HG02884 (cell line): Measurements from ENCODE around the gene PFAS.
"Not testable (repeated sequence)": the region's sequence is repeated elsewhere in the genome, so short reads cannot be mapped to it uniquely, and the experiment has no call there.

Experiments used
- ATAC-seq: cut with Tn5 transposase; IDR thresholded peaks from one replicate; pipeline ENCODE4 v1.9.1; 2021; ENCODE audit warnings: mild to moderate bottlenecking, moderate library complexity; ENCODE audit not compliant: unreplicated experiment

The PFAS gene

DNA sequence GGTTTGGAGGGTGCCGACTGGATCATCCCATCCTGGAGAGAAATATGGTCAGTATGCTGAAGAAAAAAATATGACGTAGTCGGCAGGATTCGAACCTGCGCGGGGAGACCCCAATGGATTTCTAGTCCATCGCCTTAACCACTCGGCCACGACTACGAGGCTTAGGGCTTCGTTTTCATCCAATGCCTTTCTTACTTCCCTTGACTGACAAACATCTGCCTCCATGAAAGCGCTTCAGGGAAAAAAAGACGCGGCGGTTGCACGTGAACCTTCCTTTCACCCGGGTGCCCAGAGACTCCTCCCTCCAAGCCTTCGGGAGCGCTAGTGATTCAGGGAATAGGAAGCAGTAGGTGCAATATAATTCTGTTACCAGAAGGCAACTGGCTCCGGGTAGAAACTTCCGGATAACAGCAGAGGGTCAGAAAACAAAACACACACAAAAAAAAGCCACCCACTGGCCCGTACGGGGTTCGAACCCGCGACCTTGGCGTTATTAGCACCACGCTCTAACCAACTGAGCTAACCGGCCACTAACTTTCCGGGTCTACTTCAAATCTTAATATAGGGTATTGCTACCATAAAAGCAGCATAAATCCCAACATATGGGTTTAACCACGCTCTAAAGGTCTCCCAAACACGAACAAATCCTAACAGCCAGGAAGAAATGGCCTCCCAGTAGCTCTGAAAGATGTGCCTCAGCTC is 22.4 kb upstream of the PFAS start:
- no peak for ATAC-seq

DNA sequence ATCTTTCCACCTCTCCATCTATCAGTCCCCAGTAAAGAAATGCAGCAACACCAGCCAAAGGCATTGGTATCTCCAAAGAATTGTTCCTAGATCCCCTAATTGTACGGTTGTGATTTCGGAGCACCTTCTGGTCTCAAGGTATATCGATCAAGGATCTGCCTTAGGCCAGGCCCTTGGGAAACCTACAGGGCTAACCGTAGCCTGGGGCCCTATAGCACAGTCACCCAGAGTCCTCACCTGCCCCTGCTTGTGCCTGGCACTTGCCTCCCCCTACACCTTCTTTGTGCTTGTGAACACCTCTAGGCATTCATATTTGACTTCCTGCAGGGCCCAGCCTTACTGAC is 21.9 kb upstream of the PFAS start:
- no peak for ATAC-seq

DNA sequence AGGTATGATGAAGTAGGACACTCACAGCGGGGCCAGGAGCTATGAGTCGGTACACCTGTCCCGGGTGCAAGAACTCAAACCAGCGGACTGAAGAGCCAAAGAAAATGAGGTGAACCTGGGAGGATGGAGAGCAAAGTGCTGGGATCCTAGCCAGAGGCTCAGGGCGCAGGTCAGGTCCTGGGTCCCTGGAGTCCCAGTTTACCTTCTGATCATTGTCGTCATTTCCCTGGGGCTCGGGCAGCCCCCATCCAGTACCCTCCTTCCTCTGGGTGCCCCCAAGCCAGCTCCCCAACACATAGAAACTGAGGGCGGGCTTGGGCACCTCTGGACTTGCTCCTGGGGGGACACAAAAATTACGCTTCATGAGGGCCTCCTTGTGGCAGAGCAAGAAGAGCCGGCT is 17.4 kb upstream of the PFAS start:
- ATAC-seq = no peak

DNA sequence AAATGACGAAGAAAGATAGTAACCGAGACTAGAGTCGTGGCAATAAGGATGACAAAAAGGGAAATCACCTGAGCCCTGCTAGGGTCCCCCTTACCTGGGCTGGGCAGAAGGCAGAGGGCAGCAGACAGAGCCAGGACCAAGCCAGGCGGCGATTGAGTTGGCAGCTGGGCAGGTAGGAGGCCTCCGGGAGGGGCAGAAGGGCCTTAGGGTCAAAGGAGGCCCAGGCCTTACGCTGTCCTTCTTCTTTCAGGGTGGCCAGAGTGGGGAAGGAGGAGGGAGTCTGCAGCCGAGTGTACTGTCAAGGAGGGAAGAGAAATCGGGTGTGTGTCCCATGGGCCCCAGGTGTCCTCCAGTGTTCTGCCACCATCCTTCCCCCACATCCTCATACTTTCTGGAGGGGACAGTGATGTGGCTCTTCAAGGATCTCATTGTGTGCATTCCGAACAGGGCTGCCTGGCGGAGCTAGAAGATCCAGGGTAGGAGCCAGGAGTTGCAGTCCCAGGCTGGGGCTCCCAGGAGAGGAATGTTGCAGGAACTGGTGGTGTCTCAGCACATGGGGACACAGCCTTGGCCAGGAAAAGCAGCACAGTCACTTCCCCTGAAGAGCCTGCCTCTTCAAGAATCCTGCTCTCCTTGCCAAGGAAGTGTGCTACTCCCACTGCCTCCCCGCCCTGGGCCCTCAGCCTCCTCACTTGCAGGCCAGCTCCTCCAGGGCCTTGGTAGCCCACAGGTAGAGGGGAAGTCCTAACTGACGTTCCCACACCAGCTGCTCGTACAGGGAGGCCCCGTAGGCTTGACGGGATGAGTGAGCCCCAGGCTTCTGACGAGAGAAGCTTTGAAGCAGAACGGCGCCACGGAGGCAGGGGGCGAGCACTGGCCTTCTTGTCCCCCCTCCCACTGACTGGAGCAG is 14.5 kb upstream of the PFAS start:
- ATAC-seq = no peak

DNA sequence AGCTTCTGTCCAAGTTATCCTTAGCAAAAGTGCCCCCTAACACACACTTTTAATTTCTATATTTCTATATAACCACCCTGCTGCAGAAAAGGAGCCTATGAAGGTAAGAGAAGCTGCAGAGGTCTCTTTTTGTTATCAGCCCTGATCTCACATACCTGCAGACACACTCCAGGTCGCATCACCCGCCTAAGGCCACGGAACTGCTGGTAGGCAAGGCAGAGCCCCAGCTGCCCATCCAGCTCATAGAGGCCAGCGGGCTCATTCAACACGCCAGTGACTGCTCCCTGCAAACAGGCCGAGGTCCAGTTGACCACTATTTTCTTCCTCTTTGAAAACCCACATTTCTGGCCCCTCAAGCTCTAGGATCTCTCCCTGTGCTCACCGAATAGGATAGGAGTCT is 13.4 kb upstream of the PFAS start:
- no peak for ATAC-seq

DNA sequence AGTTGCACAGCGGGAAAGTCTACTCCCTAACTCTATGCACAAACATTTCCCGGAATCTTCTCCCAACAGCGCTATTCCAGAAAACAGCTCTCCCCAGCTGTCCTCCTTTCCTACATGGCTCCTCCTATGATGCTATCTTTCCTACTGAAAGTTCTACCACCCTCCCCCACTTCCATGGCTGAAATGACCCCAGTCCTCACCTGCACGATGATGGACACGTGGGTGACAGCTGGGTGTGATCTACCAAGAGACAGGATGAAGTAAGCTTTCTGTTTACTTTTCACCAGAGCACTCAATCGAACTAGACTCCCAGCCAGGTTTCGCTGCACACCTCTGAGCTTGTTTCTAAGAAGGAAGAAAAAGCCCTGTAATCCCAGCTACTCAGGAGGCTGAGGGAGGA is 11.9 kb upstream of the PFAS start:
- ATAC-seq = no peak

DNA sequence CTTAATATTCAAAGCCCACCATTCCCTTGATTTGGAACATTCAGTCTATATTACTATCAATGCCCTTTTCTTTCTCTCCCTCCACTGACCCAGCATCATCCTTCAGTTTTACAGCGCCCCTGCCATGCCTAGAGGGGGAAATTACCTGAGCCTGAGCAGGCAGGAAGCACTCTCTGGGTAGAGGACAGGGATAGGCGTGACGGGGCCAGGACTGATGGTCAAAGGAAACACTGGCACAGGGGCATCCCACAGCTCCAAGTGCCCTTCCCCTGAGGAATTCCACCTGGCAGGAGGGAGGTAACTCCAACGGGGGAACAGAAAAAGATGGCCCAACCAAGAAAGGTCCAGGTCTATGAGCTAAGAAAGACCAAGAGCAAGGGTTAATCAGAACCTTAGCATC is 11.2 kb upstream of the PFAS start:
- no peak for ATAC-seq

DNA sequence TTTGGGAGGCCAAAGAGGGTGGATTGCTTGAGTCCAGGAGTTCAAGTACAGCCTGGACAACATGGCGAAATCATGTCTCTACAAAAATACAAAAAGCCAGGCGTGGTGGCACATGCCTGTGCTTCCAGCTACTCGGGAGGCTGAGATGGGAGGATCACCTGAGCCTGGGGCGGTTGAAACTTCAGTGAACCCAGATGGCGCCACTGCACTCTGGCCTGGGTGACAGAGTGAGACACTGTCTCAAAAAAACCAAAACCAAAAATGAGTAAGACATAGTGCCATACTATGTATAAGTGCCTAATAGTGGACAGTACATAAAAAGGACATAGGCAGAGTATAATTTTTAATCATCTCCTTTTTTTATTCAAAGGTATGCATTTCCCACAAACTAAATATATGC is 5.3 kb upstream of the PFAS start:
- no peak for ATAC-seq

DNA sequence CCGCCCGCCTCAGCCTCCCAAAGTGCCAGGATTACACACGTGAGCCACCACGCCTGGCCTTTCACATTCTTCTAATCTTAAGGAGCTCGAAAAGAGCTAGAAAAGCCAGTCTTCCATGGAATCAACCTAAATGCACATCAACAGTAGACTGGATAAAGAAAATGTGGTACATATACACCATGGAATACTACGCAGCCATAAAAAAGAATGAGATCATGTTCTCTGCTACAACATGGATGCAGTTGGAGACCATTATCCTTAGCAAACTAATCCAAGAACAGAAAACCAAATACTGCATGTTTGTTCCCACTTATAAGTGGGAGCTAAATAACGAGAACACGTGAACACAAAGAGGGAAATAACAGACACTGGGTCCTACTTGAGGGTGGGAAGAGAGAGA is 4.3 kb upstream of the PFAS start:
- no peak for ATAC-seq

DNA sequence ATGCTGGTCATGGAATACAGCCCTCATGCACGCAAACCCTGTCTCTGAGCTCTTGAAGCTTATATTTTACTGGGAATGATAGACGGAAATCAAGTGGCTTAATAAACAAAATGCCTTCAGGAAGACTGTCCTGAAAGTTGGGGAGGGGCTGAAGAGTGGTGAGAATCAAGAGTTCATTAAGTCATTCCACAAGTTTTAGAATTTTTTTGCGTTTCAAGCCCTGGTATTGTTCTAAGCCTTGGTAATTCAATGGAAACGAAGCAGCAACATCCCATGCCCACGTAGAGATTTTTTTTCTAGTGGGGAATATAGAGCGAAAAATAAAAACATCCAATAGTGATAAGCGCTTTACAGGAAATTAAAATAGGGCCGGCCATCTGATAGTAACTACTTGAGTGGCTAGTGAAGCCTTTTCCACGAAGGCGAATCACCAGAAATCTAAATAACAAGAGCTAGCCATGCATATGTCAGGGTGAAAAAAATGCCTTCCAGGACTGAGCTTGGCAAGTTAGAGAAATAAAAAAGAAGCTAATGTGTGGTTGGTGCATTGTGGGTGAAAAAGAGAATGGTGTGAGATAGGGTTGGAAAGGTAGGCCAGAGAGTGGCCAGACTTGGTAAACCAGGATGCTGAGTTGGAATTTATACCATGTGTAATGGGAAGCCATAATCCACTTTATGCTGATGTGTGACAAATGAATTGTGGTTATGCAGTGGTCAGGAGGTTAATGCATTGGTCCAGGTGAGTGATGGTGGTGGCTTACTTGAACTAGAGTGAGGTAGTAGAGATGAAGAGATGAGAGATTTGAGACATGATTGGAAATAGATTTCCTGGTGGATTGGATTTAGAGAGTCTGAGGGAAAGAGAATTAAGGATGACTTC is 772 bp downstream of the PFAS start:
- no peak for ATAC-seq

DNA sequence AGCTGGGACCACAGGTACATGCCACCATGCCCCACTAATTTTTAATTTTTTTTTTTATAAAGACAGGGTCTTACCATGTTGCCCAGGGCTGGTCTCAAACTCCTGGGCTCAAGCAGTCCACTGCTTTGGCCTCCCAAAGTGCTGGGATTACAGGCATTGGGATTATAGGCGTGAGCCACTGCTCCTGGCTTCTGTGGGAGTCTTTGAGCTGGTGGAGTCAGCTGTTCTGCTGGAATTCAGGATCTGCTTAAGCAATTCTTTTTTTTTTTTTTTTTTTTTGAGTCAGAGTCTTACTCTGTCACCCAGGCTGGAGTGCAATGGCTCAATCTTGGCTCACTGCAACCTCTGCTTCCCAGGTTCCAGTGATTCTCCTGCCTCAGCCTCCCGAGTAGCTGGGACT is 2.3 kb downstream of the PFAS start:
- ATAC-seq = not testable (repeated sequence)

DNA sequence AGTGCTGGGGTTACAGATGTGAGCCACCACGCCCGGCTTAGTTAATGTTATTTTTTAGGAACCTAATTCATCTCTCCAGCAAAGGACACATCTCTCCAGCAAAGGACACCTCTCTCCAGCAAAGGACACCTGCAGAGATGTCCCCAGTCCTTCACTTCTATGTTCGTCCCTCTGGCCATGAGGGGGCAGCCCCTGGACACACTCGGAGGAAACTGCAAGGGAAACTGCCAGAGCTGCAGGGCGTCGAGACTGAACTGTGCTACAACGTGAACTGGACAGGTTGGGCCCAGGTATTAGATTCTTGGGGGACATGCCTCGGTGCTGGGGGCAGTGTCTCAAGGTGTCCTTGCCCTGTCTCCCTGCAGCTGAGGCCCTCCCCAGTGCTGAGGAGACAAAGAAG is 4.7 kb downstream of the PFAS start:
- no peak for ATAC-seq

DNA sequence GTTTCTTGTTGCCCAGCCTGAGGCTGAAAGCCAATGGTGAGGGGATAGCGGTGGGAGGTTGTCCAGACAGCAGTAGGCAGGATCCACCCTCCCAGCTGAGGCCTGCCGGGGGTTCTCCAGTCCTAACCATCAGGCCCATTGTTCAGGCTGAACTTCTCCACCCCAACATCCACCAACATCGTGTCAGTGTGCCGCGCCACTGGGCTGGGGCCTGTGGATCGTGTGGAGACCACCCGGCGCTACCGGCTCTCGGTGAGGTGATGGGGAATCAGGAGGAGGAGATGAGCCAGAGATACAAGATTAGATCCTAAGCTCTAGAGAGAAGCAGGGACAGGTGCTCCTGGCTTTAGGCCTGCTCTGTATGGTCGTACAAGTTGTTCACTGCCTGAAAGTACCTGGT is 5.8 kb downstream of the PFAS start:
- ATAC-seq = no peak

DNA sequence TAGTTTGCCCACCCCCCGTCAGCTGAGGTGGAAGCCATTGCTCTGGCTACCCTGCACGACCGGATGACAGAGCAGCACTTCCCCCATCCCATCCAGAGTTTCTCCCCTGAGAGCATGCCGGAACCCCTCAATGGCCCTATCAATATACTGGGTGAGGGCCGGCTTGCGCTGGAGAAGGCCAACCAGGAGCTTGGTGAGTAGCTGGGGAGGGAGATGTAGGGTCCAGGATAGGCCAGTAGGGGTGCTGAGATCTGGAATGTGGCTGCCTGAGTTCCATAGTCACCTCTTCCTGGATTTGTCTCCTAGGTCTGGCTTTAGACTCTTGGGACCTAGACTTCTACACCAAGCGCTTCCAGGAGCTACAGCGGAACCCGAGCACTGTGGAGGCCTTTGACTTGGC is 6.4 kb downstream of the PFAS start:
- ATAC-seq = no peak

DNA sequence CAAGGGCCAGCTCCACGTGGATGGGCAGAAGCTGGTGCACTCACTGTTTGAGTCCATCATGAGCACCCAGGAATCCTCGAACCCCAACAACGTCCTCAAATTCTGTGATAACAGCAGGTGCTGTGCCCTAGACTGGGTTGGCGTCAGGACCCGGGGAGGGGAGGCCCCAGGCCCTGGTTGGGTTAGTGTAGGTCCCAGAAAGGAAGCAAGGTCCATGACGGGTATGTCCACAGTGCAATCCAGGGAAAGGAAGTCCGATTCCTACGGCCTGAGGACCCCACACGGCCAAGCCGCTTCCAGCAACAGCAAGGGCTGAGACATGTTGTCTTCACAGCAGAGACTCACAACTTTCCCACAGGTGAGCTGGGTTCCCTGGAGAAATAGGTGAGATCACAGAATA is 7.2 kb downstream of the PFAS start:
- ATAC-seq = no peak

DNA sequence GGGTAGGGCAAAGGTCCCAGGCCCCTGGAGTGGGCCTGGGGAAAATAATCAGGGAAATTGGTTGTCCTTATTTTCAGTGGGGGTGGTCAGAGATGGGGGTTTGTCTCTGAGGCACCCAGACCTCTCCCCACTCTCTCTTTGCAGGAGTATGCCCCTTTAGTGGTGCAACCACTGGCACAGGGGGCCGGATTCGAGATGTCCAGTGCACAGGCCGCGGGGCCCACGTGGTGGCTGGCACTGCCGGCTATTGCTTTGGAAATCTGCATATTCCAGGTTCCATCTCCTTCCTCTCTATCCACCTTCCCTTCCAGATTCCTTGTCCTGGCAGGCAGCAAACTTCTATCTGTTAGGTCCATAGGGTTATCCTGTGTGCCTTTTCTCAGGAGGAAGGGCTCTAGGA is 7.6 kb downstream of the PFAS start:
- no peak for ATAC-seq

DNA sequence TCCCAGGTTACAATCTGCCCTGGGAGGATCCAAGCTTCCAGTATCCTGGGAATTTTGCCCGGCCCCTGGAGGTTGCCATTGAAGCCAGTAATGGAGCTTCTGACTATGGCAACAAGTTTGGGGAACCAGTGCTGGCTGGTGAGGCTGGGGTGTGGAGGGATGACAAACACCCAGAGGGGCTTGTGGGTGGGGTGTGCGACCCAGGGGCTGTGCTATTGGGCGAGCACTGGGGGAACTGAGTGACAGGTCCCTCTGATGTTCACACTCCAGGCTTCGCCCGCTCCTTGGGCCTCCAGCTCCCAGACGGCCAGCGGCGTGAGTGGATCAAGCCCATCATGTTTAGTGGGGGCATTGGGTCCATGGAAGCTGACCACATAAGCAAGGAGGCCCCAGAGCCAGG is 8.7 kb downstream of the PFAS start:
- no peak for ATAC-seq

DNA sequence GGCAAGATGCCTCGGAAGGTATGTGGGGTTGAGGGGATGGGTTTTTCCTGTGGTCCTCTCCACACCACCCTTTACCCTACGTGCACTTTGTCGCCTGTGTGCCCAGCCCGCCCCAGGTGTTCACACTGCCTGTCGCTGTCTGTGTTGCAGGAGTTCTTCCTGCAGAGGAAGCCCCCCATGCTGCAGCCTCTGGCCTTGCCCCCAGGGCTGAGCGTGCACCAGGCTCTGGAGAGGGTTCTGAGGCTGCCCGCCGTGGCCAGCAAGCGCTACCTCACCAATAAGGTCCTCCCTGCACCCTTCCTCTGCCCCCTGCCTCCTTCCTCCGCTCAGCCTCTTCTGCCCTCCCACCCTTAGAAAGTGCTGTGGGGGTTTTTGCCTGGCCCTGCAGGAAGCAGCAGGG is 15.2 kb downstream of the PFAS start:
- ATAC-seq = no peak

DNA sequence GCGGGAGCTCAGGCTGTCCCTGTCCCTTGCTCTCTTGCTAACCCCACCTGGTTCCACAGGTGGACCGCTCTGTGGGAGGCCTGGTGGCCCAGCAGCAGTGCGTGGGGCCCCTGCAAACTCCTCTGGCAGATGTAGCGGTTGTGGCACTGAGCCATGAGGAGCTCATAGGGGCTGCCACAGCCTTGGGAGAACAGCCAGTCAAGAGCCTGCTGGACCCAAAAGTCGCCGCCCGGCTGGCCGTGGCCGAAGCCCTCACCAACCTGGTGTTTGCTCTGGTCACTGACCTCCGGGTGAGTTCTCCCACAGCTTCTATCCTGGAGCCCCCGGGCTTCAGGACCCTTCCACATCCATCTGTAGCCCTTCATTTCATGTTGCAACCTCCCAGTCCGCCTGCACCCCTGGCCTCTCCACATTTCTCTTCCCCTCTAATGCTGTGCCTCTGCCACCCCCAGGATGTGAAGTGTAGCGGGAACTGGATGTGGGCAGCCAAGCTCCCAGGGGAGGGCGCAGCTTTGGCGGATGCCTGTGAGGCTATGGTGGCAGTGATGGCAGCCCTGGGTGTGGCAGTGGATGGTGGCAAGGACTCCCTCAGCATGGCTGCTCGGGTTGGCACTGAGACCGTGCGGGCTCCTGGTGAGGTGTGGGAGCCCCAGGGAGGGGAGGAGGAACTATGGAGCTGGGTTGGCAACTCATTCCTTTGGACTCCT is 15.9 kb downstream of the PFAS start:
- no peak for ATAC-seq

DNA sequence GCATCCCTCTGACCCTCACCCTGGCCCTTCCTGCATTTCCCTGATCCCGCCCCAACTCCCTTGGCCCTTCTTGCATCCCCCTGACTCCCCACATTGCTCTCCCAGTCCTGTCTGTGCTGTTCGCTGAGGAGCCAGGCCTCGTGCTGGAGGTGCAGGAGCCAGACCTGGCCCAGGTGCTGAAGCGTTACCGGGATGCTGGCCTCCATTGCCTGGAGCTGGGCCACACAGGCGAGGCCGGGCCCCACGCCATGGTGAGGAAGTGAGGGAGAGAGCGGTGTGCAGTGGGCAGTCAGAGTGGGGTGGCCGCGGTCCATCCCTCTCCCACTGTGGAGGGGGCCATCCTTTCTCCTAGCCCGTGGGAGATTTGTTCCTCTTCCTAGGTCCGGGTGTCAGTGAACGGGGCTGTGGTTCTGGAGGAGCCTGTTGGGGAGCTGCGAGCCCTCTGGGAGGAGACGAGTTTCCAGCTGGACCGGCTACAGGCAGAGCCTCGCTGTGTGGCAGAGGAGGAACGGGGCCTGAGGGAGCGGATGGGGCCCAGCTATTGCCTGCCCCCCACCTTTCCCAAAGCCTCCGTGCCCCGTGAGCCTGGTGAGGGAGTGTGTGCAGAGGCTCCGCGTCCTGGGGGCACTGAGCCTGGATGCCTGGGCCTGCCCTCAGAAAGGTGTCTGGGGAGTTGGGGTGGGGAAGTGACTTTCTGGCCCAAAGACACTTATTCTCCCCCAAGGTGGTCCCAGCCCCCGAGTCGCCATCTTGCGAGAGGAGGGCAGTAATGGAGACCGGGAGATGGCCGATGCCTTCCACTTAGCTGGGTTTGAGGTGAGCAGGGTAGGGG is 17.8 kb downstream of the PFAS start:
- ATAC-seq = no peak
